Measurements from ENCODE around the gene ZSCAN5B. TPM values are rescaled to one million over a fixed set of nuclear protein-coding genes. Genes with fewer than 3 reads are reported as not detected.
"Not testable (repeated sequence)": the region's sequence is repeated elsewhere in the genome, so short reads cannot be mapped to it uniquely, and the experiment has no call there.

Gene ZSCAN5B
- total RNA-seq: not detected

- H3K9me3 Mint-ChIP-seq; H3K4me3 Mint-ChIP-seq; H3K27ac Mint-ChIP-seq; H3K4me1 Mint-ChIP-seq (ENCODE audit: low read depth in 2 of 2); DNase-seq (ENCODE audit: low spot score); ATAC-seq; H3K36me3 Mint-ChIP-seq: not testable (repeated sequence)
- H3K27me3 Mint-ChIP-seq: peaks cover 4 to 17% of the 10 kb centered on the region in 2 donors
Observed at GRCh38 chr19:56197646-56198045, at the start of gene ZSCAN5B. ZSCAN5B (minus strand) TSS chr19:56197783; CDS start chr19:56193052, 4,731 bp downstream.

- not testable (repeated sequence) for H3K4me1 Mint-ChIP-seq (ENCODE audit: low read depth in 2 of 2); H3K27me3 Mint-ChIP-seq; H3K4me3 Mint-ChIP-seq; H3K9me3 Mint-ChIP-seq; H3K27ac Mint-ChIP-seq; H3K36me3 Mint-ChIP-seq; DNase-seq (ENCODE audit: low spot score)
- ATAC-seq: peak in 1 of 2 donors; percentile 27
Observed at GRCh38 chr19:56245764-56246163, 48.2 kb upstream of the ZSCAN5B start.

GRCh38 chr19:56245121-56245740 is 47.6 kb upstream of the ZSCAN5B start:
- no peak for ATAC-seq
- Mint-ChIP-seq H3K36me3 (no peaks in the 10 kb centered on the region), H3K27ac (no peak overlapping the region), H3K9me3 (no peaks in the 10 kb centered on the region), H3K27me3 (no peaks in the 10 kb centered on the region), H3K4me3 (no peak overlapping the region), H3K4me1 (ENCODE audit: low read depth in 2 of 2) (no peaks in the 10 kb centered on the region)
- no peak for DNase-seq (ENCODE audit: low spot score)

- ATAC-seq: no peak
- Mint-ChIP-seq H3K9me3 (no peaks in the 10 kb centered on the region), H3K4me1 (ENCODE audit: low read depth in 2 of 2) (no peaks in the 10 kb centered on the region), H3K27me3 (no peaks in the 10 kb centered on the region), H3K27ac (no peak overlapping the region), H3K4me3 (no peak overlapping the region), H3K36me3 (no peaks in the 10 kb centered on the region)
- DNase-seq (ENCODE audit: low spot score): no peak
Observed at GRCh38 chr19:56223481-56223880, 25.9 kb upstream of the ZSCAN5B start.

- DNase-seq (ENCODE audit: low spot score) (no peak), ATAC-seq (no peak)
- Mint-ChIP-seq H3K4me1 (ENCODE audit: low read depth in 2 of 2) (peaks cover 0 to 2% of the 10 kb centered on the region in 2 donors), H3K27me3 (peaks cover 2 to 4% of the 10 kb centered on the region in 2 donors), H3K36me3 (no peaks in the 10 kb centered on the region), H3K9me3 (no peaks in the 10 kb centered on the region), H3K4me3 (no peak overlapping the region), H3K27ac (no peak overlapping the region)
Observed at GRCh38 chr19:56222901-56223300, 25.3 kb upstream of the ZSCAN5B start.

GRCh38 chr19:56221851-56222250 is 24.3 kb upstream of the ZSCAN5B start:
- no peak for ATAC-seq
- Mint-ChIP-seq H3K4me1 (ENCODE audit: low read depth in 2 of 2) (peaks cover 0 to 2% of the 10 kb centered on the region in 2 donors), H3K9me3 (no peaks in the 10 kb centered on the region)

GRCh38 chr19:56221442-56221841 is 23.9 kb upstream of the ZSCAN5B start:
- not testable (repeated sequence) for DNase-seq (ENCODE audit: low spot score); H3K4me3 Mint-ChIP-seq

More at GRCh38 chr19:56221851-56222250, 24.3 kb upstream of the ZSCAN5B start:
- Mint-ChIP-seq H3K27ac (no peak overlapping the region), H3K36me3 (no peaks in the 10 kb centered on the region), H3K4me3 (no peak overlapping the region), H3K27me3 (peaks cover 3 to 7% of the 10 kb centered on the region in 2 donors)
- DNase-seq (ENCODE audit: low spot score): no peak

GRCh38 chr19:56218961-56219360 is 21.4 kb upstream of the ZSCAN5B start:
- H3K27me3 Mint-ChIP-seq: peaks cover 10 to 14% of the 10 kb centered on the region in 2 donors
- peaks cover 0 to 7% of the 10 kb centered on the region in 2 donors for H3K4me1 Mint-ChIP-seq (ENCODE audit: low read depth in 2 of 2)
- DNase-seq (ENCODE audit: low spot score) (no peak), ATAC-seq (no peak)
- H3K27ac Mint-ChIP-seq: no peak overlapping the region
- H3K4me3 Mint-ChIP-seq: no peak overlapping the region
- H3K36me3 Mint-ChIP-seq: no peaks in the 10 kb centered on the region
- H3K9me3 Mint-ChIP-seq: no peaks in the 10 kb centered on the region

More at GRCh38 chr19:56221442-56221841, 23.9 kb upstream of the ZSCAN5B start:
- not testable (repeated sequence) for H3K36me3 Mint-ChIP-seq; ATAC-seq; H3K9me3 Mint-ChIP-seq; H3K27ac Mint-ChIP-seq; H3K27me3 Mint-ChIP-seq; H3K4me1 Mint-ChIP-seq (ENCODE audit: low read depth in 2 of 2)

- peak; percentile 58 to 75 for ATAC-seq
- H3K27me3 Mint-ChIP-seq: peaks cover 13 to 19% of the 10 kb centered on the region in 2 donors
Observed at GRCh38 chr19:56217039-56217949, 19.7 kb upstream of the ZSCAN5B start.

GRCh38 chr19:56211718-56212117 is 14.1 kb upstream of the ZSCAN5B start:
- Mint-ChIP-seq H3K4me1 (ENCODE audit: low read depth in 2 of 2) (peaks cover 0 to 5% of the 10 kb centered on the region in 2 donors), H3K9me3 (no peaks in the 10 kb centered on the region), H3K27me3 (peaks cover 10 to 20% of the 10 kb centered on the region in 2 donors), H3K27ac (no peak overlapping the region), H3K4me3 (no peak overlapping the region), H3K36me3 (no peaks in the 10 kb centered on the region)
- DNase-seq (ENCODE audit: low spot score): no peak
- no peak for ATAC-seq

More at GRCh38 chr19:56217039-56217949, 19.7 kb upstream of the ZSCAN5B start:
- Mint-ChIP-seq H3K27ac (no peak overlapping the region), H3K4me1 (ENCODE audit: low read depth in 2 of 2) (peaks cover 0 to 7% of the 10 kb centered on the region in 2 donors), H3K9me3 (no peaks in the 10 kb centered on the region), H3K36me3 (no peaks in the 10 kb centered on the region), H3K4me3 (peak overlapping the region; percentile 34)
- DNase-seq (ENCODE audit: low spot score): no peak

- DNase-seq (ENCODE audit: low spot score); H3K4me1 Mint-ChIP-seq (ENCODE audit: low read depth in 2 of 2); H3K4me3 Mint-ChIP-seq; H3K36me3 Mint-ChIP-seq; H3K9me3 Mint-ChIP-seq; H3K27ac Mint-ChIP-seq: not testable (repeated sequence)
- peaks cover 13 to 20% of the 10 kb centered on the region in 2 donors for H3K27me3 Mint-ChIP-seq
- peak in 1 of 2 donors; percentile 48 for ATAC-seq
Observed at GRCh38 chr19:56210036-56210435, 12.5 kb upstream of the ZSCAN5B start.

GRCh38 chr19:56209091-56209490 is 11.5 kb upstream of the ZSCAN5B start:
- Mint-ChIP-seq H3K9me3 (no peaks in the 10 kb centered on the region), H3K27ac (no peak overlapping the region), H3K4me1 (ENCODE audit: low read depth in 2 of 2) (no peaks in the 10 kb centered on the region), H3K36me3 (no peaks in the 10 kb centered on the region), H3K27me3 (peaks cover 7 to 14% of the 10 kb centered on the region in 2 donors), H3K4me3 (no peak overlapping the region)
- ATAC-seq (no peak), DNase-seq (ENCODE audit: low spot score) (no peak)

- not testable (repeated sequence) for H3K27me3 Mint-ChIP-seq; H3K4me3 Mint-ChIP-seq; DNase-seq (ENCODE audit: low spot score); ATAC-seq; H3K4me1 Mint-ChIP-seq (ENCODE audit: low read depth in 2 of 2); H3K9me3 Mint-ChIP-seq; H3K27ac Mint-ChIP-seq; H3K36me3 Mint-ChIP-seq
Observed at GRCh38 chr19:56207581-56207980, 10.0 kb upstream of the ZSCAN5B start.

GRCh38 chr19:56201973-56202372 is 4.4 kb upstream of the ZSCAN5B start, which contains the start of gene ZSCAN5C:
ZSCAN5C (plus strand) TSS chr19:56202273; CDS start chr19:56205914, 3,641 bp downstream.
- H3K4me3 Mint-ChIP-seq: no peak within 1 kb of the TSS
- no peak for ATAC-seq
- H3K27me3 Mint-ChIP-seq: peaks cover 7 to 17% of the 10 kb centered on the region in 2 donors
- no peak for DNase-seq (ENCODE audit: low spot score)
- no peak within 1 kb of the TSS for H3K27ac Mint-ChIP-seq
- no peaks in the 10 kb centered on the region for H3K9me3 Mint-ChIP-seq
- no peaks in the 10 kb centered on the region for H3K4me1 Mint-ChIP-seq (ENCODE audit: low read depth in 2 of 2)
- no peaks in the 10 kb centered on the region for H3K36me3 Mint-ChIP-seq
